SK-N-SH (cell line): Measurements from ENCODE around the gene NUDT16. TPM values are rescaled to one million over a fixed set of nuclear protein-coding genes. Genes with fewer than 3 reads are reported as not detected.

Source experiments
- CTCF ChIA-PET: fragments of 300-600, 350-600 bp; formaldehyde crosslinking; extraction: SDS; loops from one replicate; lab custom pipeline; 2021; lab: Yijun Ruan, JAX
- POLR2A ChIA-PET: fragments of 350-600 bp; sonication (Branson Sonifier 250); formaldehyde crosslinking; extraction: SDS; loops from one replicate; lab custom pipeline; 2020; ENCODE audit warnings: antibody characterized with exemption, inconsistent platforms; lab: Yijun Ruan, JAX
- DNase-seq: peaks from one replicate; pipeline ENCODE4 v3.0.0; 2012
- H2AFZ ChIP-seq: fragments of 200-600 bp; sonication (generic); 2 replicates; pipeline ENCODE4 v1.8.1; 2016; ENCODE audit warnings: antibody characterized with exemption, mild to moderate bottlenecking, low read depth
- H3F3A ChIP-seq: fragments of 200-600 bp; sonication (generic); replicated peaks from 2 replicates; pipeline ENCODE3; 2016; ENCODE audit warnings: antibody characterized with exemption, mild to moderate bottlenecking; ENCODE audit not compliant: insufficient read depth
- H3K27ac ChIP-seq, 2 experiments: fragments of 200-500 bp in 1 of 2; fragments of 200-600 bp in 1 of 2; sonication (Bioruptor generic) in 1 of 2; sonication (generic), shearing (Covaris generic) in 1 of 2; 2 replicates each; pipeline versions ENCODE4 v1.5.1 to v1.6.1; 2014 to 2016; ENCODE audit warnings: low read depth in 2 of 2, inconsistent platforms in 1 of 2, low read length in 1 of 2, mild to moderate bottlenecking in 1 of 2, mixed read lengths in 1 of 2
- H3K27me3 ChIP-seq: fragments of 200-600 bp; sonication (generic), shearing (Covaris generic); 2 replicates; pipeline ENCODE4 v1.6.1; 2016; ENCODE audit warnings: mixed run types; ENCODE audit not compliant: insufficient read depth
- H3K36me3 ChIP-seq, 2 experiments: fragments of 200-500 bp in 1 of 2; fragments of 200-600 bp in 1 of 2; sonication (Bioruptor generic) in 1 of 2; sonication (generic) in 1 of 2; replicated peaks in 1 of 2; 2 replicates each; pipeline versions ENCODE3 to v1.5.1; 2014 to 2016; ENCODE audit warnings: low read length in 1 of 2, mild to moderate bottlenecking in 1 of 2; ENCODE audit not compliant: insufficient read depth in 2 of 2, control insufficient read depth in 1 of 2
- H3K4me1 ChIP-seq, 2 experiments: fragments of 200-500 bp in 1 of 2; fragments of 200-600 bp in 1 of 2; sonication (Bioruptor generic) in 1 of 2; sonication (generic), shearing (Covaris generic) in 1 of 2; 2 replicates each; pipeline versions ENCODE4 v1.5.1 to v1.6.1; 2014 to 2016; ENCODE audit warnings: low read depth in 1 of 2, low read length in 1 of 2, mixed run types in 1 of 2; ENCODE audit not compliant: insufficient read depth in 2 of 2, control insufficient read depth in 1 of 2
- H3K4me2 ChIP-seq: fragments of 200-600 bp; sonication (generic), shearing (Covaris generic); 2 replicates; pipeline ENCODE4 v1.6.1; 2017; ENCODE audit warnings: mixed run types
- H3K4me3 ChIP-seq, 2 experiments: fragments of 200-500 bp in 1 of 2; fragments of 200-600 bp in 1 of 2; sonication (Bioruptor generic) in 1 of 2; sonication (generic), shearing (Covaris generic) in 1 of 2; 2 replicates each; pipeline versions ENCODE4 v1.5.1 to v1.8.1; 2014 to 2016; ENCODE audit warnings: low read depth in 2 of 2, inconsistent platforms in 1 of 2, low read length in 1 of 2, mild to moderate bottlenecking in 1 of 2, mixed read lengths in 1 of 2, moderate library complexity in 1 of 2
- H3K79me2 ChIP-seq: fragments of 200-600 bp; sonication (generic); 2 replicates; pipeline ENCODE4 v1.8.1; 2017; ENCODE audit warnings: mild to moderate bottlenecking; ENCODE audit not compliant: insufficient read depth
- H3K9ac ChIP-seq: fragments of 200-600 bp; sonication (generic); 2 replicates; pipeline ENCODE4 v1.6.1; 2017; ENCODE audit warnings: mixed run types
- H3K9me2 ChIP-seq: fragments of 200-600 bp; sonication (generic); 2 replicates; pipeline ENCODE4 v1.6.1; 2017; ENCODE audit warnings: mixed run types
- H3K9me3 ChIP-seq: fragments of 200-600 bp; sonication (generic); 2 replicates; pipeline ENCODE4 v1.6.1; 2017; ENCODE audit warnings: mixed run types, mild to moderate bottlenecking, moderate library complexity
- H4K20me1 ChIP-seq: fragments of 200-600 bp; sonication (generic); 2 replicates; pipeline ENCODE4 v1.6.1; 2017; ENCODE audit warnings: mild to moderate bottlenecking, mixed run types; ENCODE audit not compliant: insufficient read depth
- EZH2phosphoT487 ChIP-seq: fragments of 200-600 bp; sonication (generic); IDR thresholded peaks from 2 replicates; pipeline ENCODE4 v1.6.1; 2017; ENCODE audit warnings: low read depth, mixed run types, mild to moderate bottlenecking, antibody characterized with exemption, moderate library complexity, borderline replicate concordance
- JUND ChIP-seq: IDR thresholded peaks from 2 replicates; pipeline ENCODE4 v1.4.0; 2012
- MEF2A ChIP-seq: IDR thresholded peaks from 2 replicates; pipeline ENCODE4 v1.4.0; 2012; ENCODE audit warnings: low read depth, borderline replicate concordance
- MXI1 ChIP-seq: IDR thresholded peaks from 2 replicates; pipeline ENCODE4 v1.6.1; 2012; ENCODE audit warnings: mild to moderate bottlenecking, low read depth, low read length, improper control_type of control experiment
- NRF1 ChIP-seq: IDR thresholded peaks from 2 replicates; pipeline ENCODE4 v1.6.1; 2012; ENCODE audit warnings: low read depth, mild to moderate bottlenecking, low read length
- RAD21 ChIP-seq: IDR thresholded peaks from 2 replicates; pipeline ENCODE4 v1.6.1; 2012; ENCODE audit warnings: mild to moderate bottlenecking, low read length
- RCOR1 ChIP-seq: fragments of 150-350 bp; IDR thresholded peaks from 2 replicates; pipeline ENCODE4 v1.6.1; 2017; ENCODE audit warnings: antibody characterized with exemption, low read length
- RFX5 ChIP-seq: IDR thresholded peaks from 2 replicates; pipeline ENCODE4 v1.6.1; 2012; ENCODE audit warnings: mild to moderate bottlenecking, improper control_type of control experiment, low read length
- SMC3 ChIP-seq: IDR thresholded peaks from 2 replicates; pipeline ENCODE4 v1.6.1; 2012; ENCODE audit warnings: low read depth, low read length, improper control_type of control experiment
- TAF1 ChIP-seq: IDR thresholded peaks from 2 replicates; pipeline ENCODE4 v1.6.1; 2012; ENCODE audit warnings: low read depth, mild to moderate bottlenecking, low read length, moderate library complexity, borderline replicate concordance
- YY1 ChIP-seq: IDR thresholded peaks from 2 replicates; pipeline ENCODE4 v1.4.0; 2012; ENCODE audit warnings: low read depth, mild to moderate bottlenecking
- whole genome bisulfite sequencing: methylation state at CpG from one replicate; pipeline ENCODE4 v1.1.6; 2017; ENCODE audit warnings: low lambda C conversion rate; 5-methylcytosine and 5-hydroxymethylcytosine counted together
- polyA plus RNA-seq, 3 experiments: library from polyadenylated mRNA; depleted of rRNA; stranded (reverse); fragments of >200 nt; gene quantifications; 2 replicates each; pipeline ENCODE4 v1.2.3, GENCODE V29; 2012
- TF ChIP-seq, protein P1 (sequence below): fragments of 150-350 bp; IDR thresholded peaks from 2 replicates; pipeline ENCODE4 v1.6.1; 2017; ENCODE audit warnings: antibody characterized with exemption, low read length, low read depth, borderline replicate concordance
- TF ChIP-seq, protein P2 (sequence below): IDR thresholded peaks from 2 replicates; pipeline ENCODE4 v1.6.1; 2012; ENCODE audit warnings: mild to moderate bottlenecking, low read depth, low read length, moderate library complexity
- TF ChIP-seq, protein P3 (sequence below): IDR thresholded peaks from 2 replicates; pipeline ENCODE4 v1.4.0; 2012; ENCODE audit warnings: low read depth
- TF ChIP-seq, protein P4 (sequence below): IDR thresholded peaks from 2 replicates; pipeline ENCODE4 v1.4.0; 2012; ENCODE audit warnings: low read depth, borderline replicate concordance
- TF ChIP-seq, protein P5 (sequence below): IDR thresholded peaks from 2 replicates; pipeline ENCODE4 v1.4.0; 2012; ENCODE audit warnings: low read depth, borderline replicate concordance

Gene NUDT16
- polyA plus RNA-seq, 1 of the 3 experiments (the other 2 are of a cell fraction): 8.2 TPM

DNA sequence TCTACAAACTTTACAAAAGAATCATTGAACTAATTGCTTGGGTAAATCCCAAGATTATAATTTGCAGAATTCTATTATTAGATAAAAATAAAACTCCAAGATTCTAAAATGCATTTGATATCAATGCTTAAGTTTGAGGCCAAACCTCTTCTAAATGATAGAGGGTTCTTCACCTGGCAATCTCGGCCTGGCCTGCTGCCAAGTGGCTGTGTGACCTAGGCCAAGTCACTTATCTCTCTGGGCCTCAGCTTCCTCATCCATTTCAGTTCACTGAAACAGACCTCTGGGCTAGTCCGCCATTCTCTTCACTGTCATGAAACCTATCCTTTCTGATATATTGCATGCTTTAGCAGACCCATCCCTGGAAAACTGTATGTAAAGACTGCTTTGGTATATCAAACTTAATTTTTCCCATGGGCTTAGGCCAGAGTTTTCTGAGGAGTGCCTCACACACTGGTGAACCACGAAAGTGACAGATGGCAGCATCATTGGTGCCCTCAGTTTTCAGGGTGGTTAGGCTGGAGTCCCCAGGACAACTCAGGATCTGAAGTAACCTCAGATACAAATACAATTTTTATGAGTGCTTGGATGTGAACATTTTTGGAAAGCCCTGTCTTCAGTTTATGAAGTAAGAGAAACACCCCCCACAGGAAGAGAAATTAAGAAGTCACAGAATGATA, 21.8 kb downstream of the NUDT16 start:
- no peaks in the 10 kb centered on the region for H3K36me3 ChIP-seq

More for the DNA sequence above, 21.8 kb downstream of the NUDT16 start:
- peak overlapping the region; percentile 60 to 84; a peak in 2 of 4 replicates for H3K27ac ChIP-seq
- ChIA-PET POLR2A (no interaction called here), CTCF (no interaction called here)
- no peak overlapping the region for H3K9ac ChIP-seq
- TF ChIP-seq MEF2A (no peak), RCOR1 (no peak), EZH2phosphoT487 (no peak), MXI1 (no peak), RAD21 (no peak), RFX5 (no peak), YY1 (no peak), TAF1 (no peak), JUND (no peak), SMC3 (no peak), NRF1 (no peak)
- TF ChIP-seq, protein P1, sequence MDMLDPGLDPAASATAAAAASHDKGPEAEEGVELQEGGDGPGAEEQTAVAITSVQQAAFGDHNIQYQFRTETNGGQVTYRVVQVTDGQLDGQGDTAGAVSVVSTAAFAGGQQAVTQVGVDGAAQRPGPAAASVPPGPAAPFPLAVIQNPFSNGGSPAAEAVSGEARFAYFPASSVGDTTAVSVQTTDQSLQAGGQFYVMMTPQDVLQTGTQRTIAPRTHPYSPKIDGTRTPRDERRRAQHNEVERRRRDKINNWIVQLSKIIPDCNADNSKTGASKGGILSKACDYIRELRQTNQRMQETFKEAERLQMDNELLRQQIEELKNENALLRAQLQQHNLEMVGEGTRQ: no peak
- TF ChIP-seq, protein P2, sequence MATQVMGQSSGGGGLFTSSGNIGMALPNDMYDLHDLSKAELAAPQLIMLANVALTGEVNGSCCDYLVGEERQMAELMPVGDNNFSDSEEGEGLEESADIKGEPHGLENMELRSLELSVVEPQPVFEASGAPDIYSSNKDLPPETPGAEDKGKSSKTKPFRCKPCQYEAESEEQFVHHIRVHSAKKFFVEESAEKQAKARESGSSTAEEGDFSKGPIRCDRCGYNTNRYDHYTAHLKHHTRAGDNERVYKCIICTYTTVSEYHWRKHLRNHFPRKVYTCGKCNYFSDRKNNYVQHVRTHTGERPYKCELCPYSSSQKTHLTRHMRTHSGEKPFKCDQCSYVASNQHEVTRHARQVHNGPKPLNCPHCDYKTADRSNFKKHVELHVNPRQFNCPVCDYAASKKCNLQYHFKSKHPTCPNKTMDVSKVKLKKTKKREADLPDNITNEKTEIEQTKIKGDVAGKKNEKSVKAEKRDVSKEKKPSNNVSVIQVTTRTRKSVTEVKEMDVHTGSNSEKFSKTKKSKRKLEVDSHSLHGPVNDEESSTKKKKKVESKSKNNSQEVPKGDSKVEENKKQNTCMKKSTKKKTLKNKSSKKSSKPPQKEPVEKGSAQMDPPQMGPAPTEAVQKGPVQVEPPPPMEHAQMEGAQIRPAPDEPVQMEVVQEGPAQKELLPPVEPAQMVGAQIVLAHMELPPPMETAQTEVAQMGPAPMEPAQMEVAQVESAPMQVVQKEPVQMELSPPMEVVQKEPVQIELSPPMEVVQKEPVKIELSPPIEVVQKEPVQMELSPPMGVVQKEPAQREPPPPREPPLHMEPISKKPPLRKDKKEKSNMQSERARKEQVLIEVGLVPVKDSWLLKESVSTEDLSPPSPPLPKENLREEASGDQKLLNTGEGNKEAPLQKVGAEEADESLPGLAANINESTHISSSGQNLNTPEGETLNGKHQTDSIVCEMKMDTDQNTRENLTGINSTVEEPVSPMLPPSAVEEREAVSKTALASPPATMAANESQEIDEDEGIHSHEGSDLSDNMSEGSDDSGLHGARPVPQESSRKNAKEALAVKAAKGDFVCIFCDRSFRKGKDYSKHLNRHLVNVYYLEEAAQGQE: no peak
- TF ChIP-seq, protein P3, sequence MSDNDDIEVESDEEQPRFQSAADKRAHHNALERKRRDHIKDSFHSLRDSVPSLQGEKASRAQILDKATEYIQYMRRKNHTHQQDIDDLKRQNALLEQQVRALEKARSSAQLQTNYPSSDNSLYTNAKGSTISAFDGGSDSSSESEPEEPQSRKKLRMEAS: no peak
- TF ChIP-seq, protein P4, sequence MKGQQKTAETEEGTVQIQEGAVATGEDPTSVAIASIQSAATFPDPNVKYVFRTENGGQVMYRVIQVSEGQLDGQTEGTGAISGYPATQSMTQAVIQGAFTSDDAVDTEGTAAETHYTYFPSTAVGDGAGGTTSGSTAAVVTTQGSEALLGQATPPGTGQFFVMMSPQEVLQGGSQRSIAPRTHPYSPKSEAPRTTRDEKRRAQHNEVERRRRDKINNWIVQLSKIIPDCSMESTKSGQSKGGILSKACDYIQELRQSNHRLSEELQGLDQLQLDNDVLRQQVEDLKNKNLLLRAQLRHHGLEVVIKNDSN: no peak
- TF ChIP-seq, protein P5, sequence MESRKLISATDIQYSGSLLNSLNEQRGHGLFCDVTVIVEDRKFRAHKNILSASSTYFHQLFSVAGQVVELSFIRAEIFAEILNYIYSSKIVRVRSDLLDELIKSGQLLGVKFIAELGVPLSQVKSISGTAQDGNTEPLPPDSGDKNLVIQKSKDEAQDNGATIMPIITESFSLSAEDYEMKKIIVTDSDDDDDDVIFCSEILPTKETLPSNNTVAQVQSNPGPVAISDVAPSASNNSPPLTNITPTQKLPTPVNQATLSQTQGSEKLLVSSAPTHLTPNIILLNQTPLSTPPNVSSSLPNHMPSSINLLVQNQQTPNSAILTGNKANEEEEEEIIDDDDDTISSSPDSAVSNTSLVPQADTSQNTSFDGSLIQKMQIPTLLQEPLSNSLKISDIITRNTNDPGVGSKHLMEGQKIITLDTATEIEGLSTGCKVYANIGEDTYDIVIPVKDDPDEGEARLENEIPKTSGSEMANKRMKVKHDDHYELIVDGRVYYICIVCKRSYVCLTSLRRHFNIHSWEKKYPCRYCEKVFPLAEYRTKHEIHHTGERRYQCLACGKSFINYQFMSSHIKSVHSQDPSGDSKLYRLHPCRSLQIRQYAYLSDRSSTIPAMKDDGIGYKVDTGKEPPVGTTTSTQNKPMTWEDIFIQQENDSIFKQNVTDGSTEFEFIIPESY: no peak
- H3F3A ChIP-seq: peaks cover 10% of the 10 kb centered on the region
- no peaks in the 10 kb centered on the region; the same call in 1 of the 2 replicates for H3K9me2 ChIP-seq
- no peaks in the 10 kb centered on the region for H4K20me1 ChIP-seq
- H3K27me3 ChIP-seq: no peaks in the 10 kb centered on the region
- H3K4me2 ChIP-seq: peak overlapping the region; percentile 60; the same call in 1 of the 2 replicates
- no peak overlapping the region for H3K4me3 ChIP-seq
- no peaks in the 10 kb centered on the region for H3K79me2 ChIP-seq
- peaks cover 7 to 19% of the 10 kb centered on the region in 2 experiments for H3K4me1 ChIP-seq
- H2AFZ ChIP-seq: no peak overlapping the region
- no peak for DNase-seq
- WGBS: 78% methylated on average over 3 of the region's 3 CpGs
- no peaks in the 10 kb centered on the region for H3K9me3 ChIP-seq
